ENCODE data around the gene RPL7A.
"Not testable (repeated sequence)": the region's sequence is repeated elsewhere in the genome, so short reads cannot be mapped to it uniquely, and the experiment has no call there.

Gene RPL7A

DNA sequence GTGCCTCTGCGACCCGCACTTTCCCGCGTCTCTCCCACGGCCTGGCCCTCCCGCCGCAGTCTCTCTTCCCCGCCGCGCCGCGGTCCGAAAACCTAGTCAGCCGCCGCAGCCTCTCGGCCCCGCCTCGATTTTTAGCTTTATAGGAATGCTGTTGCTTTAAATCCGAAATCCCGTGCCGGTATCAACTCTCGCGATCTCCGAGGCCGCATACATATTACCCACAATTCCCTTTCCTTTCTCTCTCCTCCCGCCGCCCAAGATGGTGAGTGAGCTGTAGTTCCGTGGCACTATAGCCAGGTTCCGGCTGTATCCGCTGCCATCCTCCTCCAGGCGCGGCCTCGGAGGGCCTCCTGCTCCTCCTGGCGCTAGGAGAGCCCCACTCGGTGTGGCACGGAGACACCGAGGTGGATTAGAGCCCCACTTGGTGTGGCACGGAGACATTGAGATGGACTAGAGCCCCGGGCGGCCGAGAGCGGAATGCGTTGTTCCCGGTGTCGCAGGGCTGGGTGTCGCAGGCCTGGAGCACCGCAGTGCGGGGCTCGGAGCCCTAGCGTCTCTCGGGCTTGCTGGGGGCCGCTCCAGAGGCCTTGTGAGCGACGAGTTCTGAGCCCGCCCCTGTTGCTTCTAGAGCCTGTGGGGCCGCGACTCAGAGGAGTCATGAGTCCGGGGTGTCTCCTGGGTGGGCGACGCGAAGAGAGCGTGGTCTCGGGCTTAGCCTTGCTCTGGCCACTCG, at the start of gene RPL7A, which contains the start of gene MED22:
Gene RPL7A (plus strand): TSS at position 234 of the 733 bp plus-strand sequence. CDS start 26 bp downstream, at position 260.
Gene MED22 (minus strand): TSS at position 147 of the 733 bp plus-strand sequence. CDS start 1,469 bp downstream, outside the sequence.
- peak; percentile 30 to 90 (median 82) for DNase-seq

DNA sequence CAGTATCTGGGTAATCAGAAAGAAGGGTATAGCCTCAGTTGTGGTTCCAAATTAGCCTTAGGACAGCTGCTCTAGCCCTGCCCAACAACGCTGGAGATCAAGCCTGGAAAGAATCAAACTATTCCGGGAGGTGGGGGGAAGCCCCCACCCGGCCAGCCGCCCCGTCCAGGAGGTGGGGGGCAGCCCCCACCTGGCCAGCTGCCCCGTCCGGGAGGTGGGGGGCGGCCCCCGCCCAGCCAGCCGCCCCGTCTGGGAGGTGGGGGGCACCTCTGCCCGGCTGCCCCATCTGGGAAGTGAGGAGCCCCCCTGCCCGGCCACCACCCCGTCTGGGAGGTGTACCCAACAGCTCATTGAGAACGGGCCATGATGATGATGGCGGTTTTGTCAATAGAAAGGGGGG, 48.0 kb upstream of the RPL7A start:
- not testable (repeated sequence) for DNase-seq

DNA sequence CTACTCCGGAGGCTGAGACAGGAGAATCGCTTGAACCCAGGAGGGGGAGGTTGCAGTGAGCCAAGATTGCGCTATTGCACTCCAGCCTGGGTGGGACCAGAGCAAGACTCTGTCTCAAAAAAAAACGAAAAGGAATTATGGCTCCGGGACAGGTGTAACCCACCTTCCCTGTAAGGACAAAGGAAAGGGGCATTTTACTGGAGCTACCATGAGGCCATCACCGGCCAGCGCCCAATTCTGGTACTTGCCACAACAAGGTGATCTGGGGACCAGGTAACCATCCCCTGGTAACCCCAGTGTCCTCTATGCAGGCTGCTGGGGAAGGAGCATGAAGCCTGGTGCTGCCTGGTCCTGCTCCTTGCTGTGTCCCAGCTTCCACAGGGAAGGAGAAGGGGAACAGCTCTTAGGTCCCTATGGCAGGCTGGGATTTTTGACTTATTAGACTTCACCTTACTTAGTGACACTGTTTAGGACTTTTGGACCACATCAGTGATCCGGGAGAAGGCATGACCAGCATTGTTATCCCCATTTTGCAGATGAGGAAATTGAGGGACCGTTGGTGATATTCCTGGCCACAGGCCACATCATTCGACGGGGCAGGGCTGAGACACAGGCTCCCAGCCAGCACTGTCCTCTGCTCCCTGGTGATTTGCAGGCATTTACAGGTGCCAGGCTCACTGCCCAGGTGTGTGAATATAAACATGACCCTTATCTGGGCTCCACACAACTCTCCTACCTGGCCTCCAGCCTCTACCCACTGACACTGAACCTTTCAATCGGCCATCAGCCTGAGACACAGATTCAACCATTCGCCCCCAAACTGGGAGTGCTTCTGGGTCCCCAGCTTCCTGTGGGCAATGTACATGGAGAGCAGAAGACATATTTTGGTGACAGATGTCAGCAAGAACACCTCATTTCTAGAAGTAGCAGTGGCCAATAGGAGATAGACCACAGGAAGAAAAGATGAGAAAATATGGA, 46.5 kb upstream of the RPL7A start:
- DNase-seq: no peak

DNA sequence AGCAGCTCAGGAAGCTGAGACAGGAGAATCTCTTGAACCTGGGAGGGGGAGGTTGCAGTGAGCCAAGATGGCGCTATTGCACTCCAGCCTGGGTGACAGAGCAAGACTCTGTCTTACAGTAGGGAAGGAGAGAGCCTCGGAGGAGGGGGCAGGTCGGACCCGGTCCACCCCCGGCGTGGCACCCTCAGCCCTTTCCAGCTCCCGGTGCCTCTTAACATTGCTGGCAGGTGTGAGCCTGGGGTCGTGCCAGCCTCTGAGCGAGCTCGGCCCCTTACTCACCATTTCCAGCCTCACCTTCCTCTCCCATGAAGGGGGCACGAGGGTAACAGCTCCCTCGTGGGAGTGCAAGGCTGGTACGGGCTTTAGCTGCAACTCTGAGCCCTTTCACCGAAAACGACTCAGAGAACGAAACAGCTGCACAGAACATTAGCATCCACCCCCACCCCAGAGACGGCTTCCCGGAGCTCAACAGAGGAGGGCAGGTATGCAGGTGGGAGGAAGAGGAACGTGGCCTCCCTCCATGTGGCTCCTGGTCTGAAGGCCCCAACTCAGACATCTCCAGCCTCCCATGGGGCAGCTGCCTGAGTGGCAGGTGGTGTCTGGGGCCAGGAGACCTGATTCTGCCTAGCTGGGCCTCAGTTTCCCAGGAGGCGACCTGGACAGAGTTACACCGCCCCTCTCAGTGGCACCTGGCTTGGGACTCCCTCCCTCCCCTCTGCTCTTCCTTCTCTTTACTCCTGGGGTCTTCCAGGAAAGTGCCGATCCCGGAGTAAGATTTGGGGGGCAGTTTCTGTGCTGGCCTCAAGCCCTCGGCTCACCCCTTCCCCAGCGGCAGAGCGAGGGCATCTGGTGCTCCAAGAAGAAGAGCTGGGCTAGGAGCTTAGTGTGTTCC, 44.5 kb upstream of the RPL7A start:
- DNase-seq: no peak

DNA sequence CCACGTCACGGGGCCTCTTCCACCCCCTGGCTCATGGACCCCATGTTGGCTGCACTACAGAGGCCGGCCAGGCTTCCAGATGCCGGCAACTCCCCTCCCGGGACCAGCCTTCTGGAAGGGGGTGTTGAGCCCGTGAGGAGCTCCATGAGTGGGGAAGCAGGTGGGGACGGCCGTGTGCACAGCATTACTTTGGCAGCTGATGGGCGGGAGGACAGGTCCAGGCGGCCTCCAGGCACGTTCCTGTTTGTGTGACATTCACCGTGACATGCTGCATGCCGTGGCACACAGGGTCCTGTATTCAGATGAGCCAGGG, 43.9 kb upstream of the RPL7A start:
- DNase-seq: no peak

DNA sequence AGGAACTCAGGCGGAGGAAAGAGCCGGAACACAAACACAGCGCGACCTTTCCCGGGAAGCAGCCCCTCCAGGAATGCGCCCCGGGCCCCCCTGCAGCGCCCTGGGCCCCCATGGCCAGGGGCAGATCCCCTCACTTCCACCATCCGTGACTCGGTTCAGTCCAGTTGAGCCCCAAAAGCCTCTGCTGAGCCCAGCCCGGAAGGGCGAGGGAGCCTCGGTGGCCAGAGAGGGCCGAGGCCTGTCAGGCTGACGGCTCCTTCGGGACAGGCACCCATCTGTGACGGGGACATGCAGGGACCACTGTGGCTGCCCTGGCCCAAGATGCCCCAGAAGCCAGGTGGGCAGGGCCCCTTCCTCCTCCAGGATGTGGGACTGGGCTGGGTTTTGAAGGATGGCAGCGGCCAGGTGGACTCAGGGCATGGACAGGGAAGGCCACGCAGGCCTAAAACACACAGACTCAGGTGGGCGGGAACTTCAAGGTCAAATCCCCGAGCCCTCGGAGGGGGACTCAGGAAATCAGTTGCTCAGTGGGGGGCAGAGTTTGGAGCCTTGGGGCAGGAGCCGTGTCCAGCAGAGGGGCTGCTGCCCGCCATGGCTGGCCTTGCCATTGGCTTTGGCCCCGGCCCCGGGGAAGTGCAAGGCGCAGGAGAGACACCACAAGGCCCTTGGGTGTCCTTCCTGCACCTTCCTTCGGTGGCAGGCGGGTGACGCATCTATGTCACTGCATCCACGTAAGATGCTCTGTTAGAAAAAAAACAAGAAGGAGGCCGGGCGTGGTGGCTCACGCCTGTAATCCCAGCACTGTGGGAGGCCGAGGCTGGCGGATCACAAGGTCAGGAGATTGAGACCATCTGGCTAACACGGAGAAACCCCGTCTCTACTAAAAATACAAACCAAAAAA, 43.3 kb upstream of the RPL7A start:
- no peak for DNase-seq

DNA sequence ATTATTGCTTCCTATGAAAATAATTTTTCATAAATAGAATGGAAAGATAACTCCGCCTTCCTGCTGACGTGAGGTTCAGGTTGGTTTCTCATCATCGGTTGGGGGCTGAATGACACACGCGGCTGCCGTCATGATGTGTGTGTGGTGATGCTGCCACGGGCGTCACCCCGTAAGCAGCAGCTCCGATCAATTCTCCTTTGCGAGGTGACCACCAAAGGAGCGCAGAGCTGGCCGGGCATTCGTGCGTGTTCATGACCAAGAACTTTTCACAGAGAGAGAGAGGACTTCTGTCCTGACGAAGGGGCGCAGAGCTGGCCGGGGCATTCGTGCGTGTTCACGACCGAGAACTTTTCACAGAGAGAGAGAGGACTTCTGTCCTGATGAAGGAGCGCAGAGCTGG, 42.3 kb upstream of the RPL7A start:
- DNase-seq: no peak

DNA sequence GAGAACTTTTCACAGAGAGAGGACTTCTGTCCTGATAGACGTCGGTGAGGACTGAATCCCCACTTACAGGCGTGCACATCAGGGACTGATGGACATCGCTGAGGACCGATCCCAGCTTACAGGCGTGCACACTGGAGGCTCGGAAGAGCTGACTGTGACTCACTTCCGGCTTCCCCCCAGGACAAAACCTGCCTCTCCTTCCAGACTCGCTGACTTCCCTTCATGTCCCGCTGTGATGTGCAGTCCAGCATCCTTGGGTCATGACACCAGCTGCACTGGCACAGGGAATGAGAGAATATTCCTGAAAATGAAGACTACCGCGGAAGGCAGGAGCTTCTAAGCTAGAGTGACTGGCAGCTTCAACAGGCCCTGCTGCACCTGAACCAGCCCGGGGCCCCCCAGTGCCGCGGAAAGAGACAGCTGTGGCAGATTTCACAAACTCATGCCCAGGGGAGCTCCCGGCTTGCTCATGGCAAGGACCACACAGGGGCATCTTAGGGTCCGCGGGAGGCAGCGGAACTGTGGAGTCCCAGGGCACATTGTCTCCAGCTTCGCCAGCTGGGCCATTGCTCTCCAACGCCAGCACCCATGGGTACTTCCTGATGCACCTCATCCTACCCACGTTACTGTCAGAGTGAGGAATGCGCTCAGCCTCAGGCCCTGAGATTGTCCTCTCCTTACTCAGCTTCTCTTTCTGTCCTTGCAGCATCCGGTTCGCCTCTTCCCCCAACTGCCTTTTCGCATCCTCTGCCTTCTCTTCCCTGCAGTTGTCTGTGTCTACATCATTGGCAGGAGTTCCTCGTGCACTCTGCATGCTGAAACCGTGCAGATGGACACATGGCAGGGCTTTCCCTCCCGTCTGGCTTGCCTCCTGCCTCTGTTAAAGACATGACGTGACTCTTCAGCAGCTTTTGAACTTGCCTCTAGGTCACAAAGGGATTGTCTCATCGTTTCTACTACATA, 41.5 kb upstream of the RPL7A start:
- DNase-seq: peak in 1 of 14 donors; percentile 57

DNA sequence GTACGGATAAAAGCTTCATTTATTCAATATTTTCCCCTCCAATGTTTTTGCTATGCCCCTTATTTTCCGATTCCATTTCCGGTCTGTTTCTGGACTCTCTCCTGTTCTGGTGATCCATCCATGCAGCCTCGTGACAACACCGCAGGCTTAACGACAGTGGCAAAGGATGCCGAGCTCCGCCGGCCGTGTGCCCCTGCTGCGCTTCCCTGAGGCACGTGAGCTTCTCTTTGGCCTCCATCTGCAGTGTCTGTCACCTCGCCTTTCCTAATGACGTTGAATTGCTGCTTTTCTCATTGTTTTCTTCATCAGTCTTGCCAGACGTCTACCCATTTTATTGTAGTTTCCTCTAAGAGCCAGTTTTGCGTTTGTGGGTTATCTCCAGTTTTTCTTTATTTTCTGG, 40.7 kb upstream of the RPL7A start:
- DNase-seq: no peak

DNA sequence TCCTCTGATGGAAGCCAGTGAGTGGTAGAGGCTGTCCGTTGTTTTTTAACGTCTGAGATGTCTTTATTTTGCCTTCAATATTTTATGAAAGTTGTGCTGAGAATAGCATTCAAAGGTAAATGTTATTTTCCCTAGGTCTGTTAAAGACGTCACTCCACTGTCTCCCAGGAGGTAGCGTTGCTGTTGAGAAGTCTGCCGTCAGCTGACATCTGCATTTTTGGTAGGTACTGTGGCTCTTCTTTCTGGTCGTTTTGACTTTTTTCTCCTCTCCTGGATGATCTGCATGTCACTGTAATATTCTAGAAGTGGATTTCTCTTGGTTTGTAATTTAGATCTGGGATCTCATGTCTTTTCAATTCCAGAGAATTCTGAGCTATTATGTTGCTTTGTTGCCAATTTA, 38.4 kb upstream of the RPL7A start:
- no peak for DNase-seq

DNA sequence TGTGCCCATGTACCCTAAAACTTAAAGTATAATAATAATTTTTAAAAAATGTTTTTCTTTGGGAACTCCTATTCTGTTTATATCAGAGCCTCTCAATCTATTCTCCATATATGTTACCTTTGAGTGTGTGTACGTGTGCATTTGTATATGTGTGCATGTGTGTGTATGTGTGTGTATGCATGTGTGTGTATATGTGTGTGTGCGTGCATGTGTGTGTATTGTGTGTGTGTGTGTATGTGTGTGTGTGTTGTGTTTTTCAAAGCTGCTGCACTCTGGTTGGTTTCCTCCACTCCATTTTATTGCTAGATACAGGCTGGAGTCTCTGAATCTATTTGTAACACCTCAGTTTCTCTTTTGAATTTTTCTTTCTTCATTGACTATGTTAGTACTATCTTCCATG, 32.0 kb upstream of the RPL7A start:
- no peak for DNase-seq

DNA sequence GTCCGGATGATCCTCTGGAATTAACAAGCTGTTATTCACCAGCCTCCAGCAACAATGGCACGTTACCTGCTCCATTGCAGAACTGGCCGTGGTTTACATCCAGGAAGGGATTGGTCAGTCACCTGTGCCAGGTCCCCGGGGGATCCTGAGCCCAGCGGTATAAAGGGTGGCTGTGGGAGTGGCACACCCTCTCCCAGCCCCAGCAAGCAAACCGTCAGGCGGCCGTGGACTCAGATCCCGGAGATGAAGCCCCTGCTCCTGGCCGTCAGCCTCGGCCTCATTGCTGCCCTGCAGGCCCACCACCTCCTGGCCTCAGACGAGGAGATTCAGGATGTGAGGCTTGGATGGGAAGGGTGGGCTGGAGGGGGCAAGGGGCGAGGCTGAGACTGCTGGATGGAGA, 30.5 kb upstream of the RPL7A start:
- DNase-seq: not testable (repeated sequence)

DNA sequence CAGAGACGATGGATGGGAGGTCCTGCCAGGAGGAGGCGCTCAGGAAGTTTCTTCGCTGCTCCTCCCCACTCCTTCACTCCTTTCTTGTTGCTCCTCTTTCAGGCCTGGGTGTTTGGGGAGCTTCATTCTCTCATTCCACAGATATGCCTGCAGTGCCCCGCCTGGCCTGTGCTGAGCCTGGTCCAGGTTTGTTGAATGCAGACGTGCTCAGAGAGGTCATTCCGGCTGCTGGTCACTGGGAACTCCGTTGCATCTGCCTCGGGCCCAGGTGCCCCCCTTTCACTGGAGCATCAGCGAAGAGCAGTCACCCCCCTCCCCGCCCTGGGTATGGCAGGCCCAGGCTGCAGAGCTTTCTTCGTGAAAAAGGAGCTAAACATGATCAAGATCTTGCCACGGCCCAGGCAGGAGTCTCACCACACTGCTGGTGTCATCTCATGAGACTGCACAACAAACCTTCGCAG, 27.6 kb upstream of the RPL7A start:
- no peak for DNase-seq

DNA sequence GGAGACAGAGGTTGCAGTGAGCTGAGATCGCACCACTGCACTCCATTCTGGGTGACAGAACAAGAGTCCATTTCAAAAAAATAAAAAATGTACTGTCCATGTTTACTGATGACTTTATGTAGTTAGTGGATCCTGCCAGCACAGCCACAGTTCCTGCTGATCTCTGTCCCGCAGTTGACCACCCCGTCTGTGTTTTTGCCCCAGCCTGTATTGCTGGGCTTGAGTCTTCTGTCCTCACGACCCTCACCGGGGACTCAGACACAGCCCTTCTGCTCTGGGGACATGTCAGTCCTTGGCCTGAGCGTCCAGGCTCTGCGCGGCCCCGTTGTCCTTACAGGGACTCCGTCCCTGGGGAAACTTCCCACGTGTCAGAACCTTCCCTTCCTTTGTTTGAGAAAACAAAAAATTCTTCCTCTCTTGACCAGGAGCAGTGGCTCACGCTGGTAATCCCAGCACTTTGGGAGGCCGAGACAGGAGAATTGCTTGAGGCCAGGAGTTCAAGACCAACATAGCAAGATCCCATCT, 26.5 kb upstream of the RPL7A start:
- DNase-seq: no peak

DNA sequence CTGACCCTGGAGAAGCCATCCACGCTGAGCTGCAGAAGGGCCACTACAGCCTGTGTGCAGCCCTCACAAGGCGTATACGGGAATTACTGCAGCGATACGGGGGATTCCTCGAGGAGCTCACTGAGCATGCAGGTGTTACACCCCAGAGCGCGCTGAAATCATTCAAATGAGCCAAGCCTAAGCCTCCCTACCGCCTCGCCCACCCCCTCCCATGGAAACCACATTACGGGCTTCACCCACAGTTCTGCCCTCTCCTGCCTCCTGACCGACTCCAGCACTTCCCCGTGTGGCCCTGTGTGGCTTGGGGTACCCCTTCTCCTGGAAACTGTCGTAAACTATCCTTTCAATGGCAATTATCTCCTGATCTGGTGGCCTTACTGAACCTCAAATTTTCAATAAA, 25.3 kb upstream of the RPL7A start:
- no peak for DNase-seq

DNA sequence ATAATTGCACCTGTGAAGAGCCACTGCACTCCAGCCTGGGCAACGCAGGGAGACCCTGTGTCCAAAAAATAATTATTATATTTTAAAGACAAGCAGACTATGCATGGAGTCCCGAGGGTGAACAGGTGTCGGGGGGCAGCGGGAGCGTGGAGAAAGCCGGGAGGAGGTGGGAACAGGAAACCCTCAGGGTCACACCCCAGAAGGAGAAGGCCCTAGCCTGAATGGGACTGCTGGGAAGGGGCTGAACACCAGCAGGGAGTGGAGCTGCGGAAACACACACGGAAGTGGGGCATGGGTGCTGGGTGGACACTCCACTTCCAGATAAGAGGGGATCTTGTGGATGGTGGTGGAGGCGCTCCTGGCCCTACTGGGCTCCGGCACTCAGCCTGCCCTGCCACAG, 24.8 kb upstream of the RPL7A start:
- DNase-seq: no peak

DNA sequence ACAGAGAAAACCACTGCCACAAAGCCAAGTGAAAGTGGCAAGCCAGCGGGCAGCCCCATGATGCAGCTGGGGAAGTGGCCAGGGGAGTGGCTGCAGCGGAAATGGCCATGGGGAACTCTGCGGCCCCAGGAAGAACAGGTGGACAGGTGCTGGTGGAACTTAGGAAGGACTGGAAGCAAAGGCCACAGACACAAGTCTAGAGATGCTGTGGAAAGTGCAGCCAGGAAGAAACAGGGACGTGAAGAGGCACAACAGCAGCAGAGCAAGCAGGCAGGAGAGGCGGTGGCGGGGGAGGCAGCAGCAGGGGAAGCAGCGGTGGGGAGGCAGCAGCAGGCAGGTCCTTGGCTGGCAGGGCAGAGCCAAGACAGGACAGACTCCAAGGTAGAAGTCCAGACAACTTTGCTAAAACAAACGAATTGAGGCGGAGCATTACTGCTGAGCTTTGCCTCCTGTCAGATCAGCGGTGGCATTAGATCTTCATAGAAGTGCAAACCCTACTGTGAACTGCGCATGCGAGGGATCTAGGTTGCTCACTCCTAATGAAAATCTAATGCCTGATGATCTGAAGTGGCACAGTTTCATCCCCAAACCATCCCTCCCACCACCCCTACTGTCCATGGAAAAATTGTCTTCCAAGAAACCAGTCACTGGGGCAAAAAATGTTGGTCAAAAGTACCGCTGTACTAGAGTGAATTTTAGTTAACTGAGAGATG, 23.9 kb upstream of the RPL7A start:
- DNase-seq: no peak

DNA sequence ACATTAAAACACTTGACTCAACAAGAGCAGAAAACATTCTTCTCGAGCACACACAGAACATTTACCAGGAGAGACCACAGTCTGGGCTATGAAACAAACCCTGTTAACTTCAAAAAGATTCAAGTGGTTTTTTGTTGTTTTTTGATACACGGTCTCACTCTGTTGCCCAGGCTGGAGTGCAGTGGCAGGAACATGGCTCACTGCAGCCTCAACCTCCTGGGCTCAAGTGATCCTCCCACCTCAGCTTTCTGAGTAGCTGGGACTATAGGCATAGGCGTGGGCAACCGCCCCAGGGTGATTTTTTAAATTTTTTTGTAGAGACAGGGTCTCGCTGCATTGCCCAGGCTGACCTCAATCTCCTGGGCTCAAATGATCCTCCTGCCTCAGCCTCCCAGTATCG, 21.0 kb upstream of the RPL7A start:
- not testable (repeated sequence) for DNase-seq

DNA sequence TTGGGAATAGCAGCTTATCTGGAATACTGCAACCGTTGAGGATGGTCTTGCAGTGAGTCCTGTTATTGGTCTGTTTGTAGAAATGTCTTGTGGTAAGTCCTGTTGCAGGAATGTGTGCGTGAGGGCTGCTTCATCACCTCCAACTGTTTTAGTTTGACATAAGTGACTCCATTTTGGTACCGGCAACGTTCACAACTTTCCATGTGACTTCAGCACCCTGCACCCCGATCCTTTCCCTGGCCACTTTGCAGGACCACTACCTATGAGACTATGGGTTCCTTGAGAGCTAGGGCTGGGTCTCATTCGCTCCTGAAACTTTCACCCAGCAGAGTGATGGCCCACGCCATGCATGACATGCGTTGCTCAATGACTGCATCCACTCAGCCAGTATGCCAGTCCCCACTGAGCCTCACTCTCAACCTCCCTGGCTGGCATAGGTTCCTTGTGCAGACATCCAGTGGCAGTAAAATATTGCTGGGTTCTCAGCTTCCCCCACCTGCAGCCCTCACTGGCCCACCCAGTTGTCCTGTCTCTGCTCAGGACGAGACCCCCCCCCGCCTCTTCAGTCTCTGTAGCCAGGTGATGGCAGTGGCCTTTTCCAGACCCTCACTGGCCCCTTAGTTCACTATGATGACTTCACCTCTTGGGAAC, 20.1 kb upstream of the RPL7A start:
- no peak for DNase-seq
